Measurements from ENCODE around the gene POLR1A. TPM values are rescaled to one million over a fixed set of nuclear protein-coding genes. Genes with fewer than 3 reads are reported as not detected.
A peak's percentile ranks its signal among the peaks of the same experiment; 100 is the strongest.

POLR1A gene
- total and polyA plus RNA-seq, 9 donors: 10.4 to 24.2 (median 17.9) TPM

DNA sequence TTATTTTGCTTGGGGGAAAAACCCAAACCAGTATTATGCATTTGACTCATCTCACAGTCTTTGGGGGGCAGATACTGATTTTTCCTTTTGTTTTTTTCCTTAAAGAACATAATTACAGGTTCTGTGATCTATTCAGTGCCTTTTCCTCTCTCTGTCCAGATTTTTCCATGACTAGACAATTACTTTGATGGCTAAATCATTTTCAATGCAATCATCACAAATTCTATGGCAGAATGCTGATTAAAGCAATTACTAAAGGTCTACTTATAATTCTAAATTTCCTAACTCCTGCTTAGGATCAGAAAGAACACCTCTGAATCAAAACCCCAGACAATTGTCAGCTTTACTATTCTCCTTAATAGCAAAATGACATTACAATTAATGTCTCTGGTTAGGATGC is 38.8 kb downstream of the POLR1A start:
- no peak overlapping the region for H3K27ac ChIP-seq (ENCODE audit: low read length)
- H3K27me3 ChIP-seq (ENCODE audit: control insufficient read depth, insufficient read depth, low read length): no peaks in the 10 kb centered on the region
- peaks cover 26% of the 10 kb centered on the region for H3K4me1 ChIP-seq (ENCODE audit: control insufficient read depth, insufficient read depth, low read length)
- H3K9me3 ChIP-seq (replicated peaks; ENCODE audit: control insufficient read depth, low read depth, low read length): peaks cover 2% of the 10 kb centered on the region
- H3K36me3 ChIP-seq (ENCODE audit: control insufficient read depth, insufficient read depth, low read length): peaks cover 56% of the 10 kb centered on the region
- H3K4me3 ChIP-seq (ENCODE audit: low read length): no peak overlapping the region
- DNase-seq: no peak

DNA sequence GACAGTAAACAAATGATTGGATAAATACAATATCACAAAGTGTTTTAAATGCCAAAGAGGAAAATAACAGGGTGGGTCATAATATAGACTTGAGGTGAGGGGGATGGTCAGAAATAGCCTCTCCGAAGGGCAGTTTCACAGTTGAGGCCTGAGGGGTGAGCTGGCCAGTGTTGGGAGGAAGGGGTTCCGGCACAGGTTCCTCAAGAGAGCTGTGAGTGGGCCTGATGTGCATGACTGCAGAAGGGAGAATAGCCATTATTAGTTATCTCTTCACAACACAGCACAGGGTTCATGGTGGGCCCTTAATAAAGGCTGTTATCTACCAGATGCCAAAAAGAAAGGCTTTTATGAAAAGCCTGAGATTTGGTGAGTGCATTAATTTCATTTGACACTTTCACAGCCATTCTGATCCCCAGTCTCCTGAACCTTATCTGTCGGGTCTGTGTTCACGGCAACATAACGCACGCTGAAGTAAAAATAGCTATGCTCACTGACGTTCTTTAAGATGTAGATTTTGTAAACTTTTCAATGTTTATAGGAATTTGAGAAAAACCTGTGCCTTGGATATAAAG is 39.6 kb downstream of the POLR1A start:
- 57% methylated on average over 1 of the region's 7 CpGs for WGBS (ENCODE audit: insufficient coverage)

DNA sequence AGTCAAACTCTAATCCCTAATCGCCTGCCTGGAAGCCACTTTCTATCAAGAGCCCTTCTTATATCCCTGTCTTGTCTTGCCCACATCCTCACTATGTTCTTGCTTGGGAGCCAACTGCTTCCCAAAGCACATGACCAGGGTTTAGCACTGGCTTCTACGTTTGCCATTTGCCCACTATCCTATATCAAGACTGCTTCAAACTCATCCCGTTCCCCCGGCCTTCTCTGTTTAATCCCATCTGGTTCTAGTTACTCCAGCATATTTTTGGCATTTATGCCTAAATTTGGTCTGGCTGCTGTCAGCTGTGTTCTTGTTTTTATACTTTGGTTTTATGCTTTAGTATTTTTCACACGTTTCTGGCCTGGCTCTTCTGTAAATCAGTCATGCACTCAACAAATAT is 40.2 kb downstream of the POLR1A start:
- Histone ChIP-seq H3K36me3 (ENCODE audit: control insufficient read depth, insufficient read depth, low read length) (peaks cover 54% of the 10 kb centered on the region), H3K4me1 (ENCODE audit: control insufficient read depth, insufficient read depth, low read length) (peaks cover 26% of the 10 kb centered on the region), H3K27ac (ENCODE audit: low read length) (no peak overlapping the region), H3K9me3 (replicated peaks; ENCODE audit: control insufficient read depth, low read depth, low read length) (peaks cover 2% of the 10 kb centered on the region), H3K4me3 (ENCODE audit: low read length) (no peak overlapping the region), H3K27me3 (ENCODE audit: control insufficient read depth, insufficient read depth, low read length) (no peaks in the 10 kb centered on the region)
- peak; percentile 76 for DNase-seq
- WGBS (ENCODE audit: insufficient coverage): 31% methylated on average over 4 of the region's 5 CpGs

More for the DNA sequence above, 39.6 kb downstream of the POLR1A start:
- DNase-seq: no peak
- H3K27ac ChIP-seq (ENCODE audit: low read length): no peak overlapping the region
- H3K4me3 ChIP-seq (ENCODE audit: low read length): no peak overlapping the region
- H3K9me3 ChIP-seq (replicated peaks; ENCODE audit: control insufficient read depth, low read depth, low read length): peaks cover 2% of the 10 kb centered on the region
- peaks cover 57% of the 10 kb centered on the region for H3K36me3 ChIP-seq (ENCODE audit: control insufficient read depth, insufficient read depth, low read length)
- no peaks in the 10 kb centered on the region for H3K27me3 ChIP-seq (ENCODE audit: control insufficient read depth, insufficient read depth, low read length)
- peaks cover 26% of the 10 kb centered on the region for H3K4me1 ChIP-seq (ENCODE audit: control insufficient read depth, insufficient read depth, low read length)

DNA sequence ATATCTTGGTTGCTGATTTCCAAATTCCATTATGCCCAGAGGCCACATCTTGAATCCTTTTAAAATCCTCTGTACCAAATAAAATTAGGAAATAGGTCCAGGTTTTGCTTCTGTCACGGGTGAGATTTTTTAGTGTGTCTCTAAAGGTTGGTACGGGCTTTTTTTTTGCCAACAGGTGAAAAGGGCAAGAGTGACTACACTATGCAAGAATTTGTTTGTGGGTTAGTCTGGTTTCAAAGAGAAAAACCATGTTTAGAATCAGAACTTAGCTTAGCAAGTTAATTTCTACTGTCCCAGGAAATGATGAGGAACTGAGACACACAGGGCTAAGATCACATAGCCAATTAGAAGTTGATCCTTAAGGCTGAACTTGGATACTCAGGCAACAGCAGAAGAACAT is 41.7 kb downstream of the POLR1A start:
- Histone ChIP-seq H3K27me3 (ENCODE audit: control insufficient read depth, insufficient read depth, low read length) (no peaks in the 10 kb centered on the region), H3K9me3 (replicated peaks; ENCODE audit: control insufficient read depth, low read depth, low read length) (peaks cover 2% of the 10 kb centered on the region), H3K27ac (ENCODE audit: low read length) (no peak overlapping the region), H3K4me3 (ENCODE audit: low read length) (no peak overlapping the region), H3K4me1 (ENCODE audit: control insufficient read depth, insufficient read depth, low read length) (peaks cover 16% of the 10 kb centered on the region), H3K36me3 (ENCODE audit: control insufficient read depth, insufficient read depth, low read length) (peaks cover 45% of the 10 kb centered on the region)
- no peak for DNase-seq
- 100% methylated on average over 1 of the region's 2 CpGs for WGBS (ENCODE audit: insufficient coverage)

DNA sequence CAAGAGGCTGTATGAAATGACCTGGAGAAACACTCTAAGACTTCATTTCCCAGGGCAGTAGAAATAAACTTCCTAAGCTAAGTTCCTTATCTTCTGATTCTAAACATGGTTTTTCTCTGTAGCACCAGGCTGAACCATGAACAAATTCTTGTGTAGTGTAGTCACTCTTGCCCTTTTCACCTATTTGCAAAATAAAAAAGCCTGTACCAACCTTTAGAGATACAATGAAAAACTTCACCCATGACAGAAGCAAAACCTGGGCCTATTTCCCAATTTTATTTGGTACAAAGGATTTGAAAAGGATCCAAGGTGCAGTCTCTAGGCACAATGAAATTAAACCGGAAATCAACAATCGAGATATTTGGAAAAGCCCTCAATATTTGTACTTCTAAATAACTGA is 43.6 kb downstream of the POLR1A start:
- Histone ChIP-seq H3K4me1 (ENCODE audit: control insufficient read depth, insufficient read depth, low read length) (peaks cover 6% of the 10 kb centered on the region), H3K27me3 (ENCODE audit: control insufficient read depth, insufficient read depth, low read length) (no peaks in the 10 kb centered on the region), H3K27ac (ENCODE audit: low read length) (no peak overlapping the region), H3K4me3 (ENCODE audit: low read length) (no peak overlapping the region), H3K9me3 (replicated peaks; ENCODE audit: control insufficient read depth, low read depth, low read length) (peaks cover 2% of the 10 kb centered on the region), H3K36me3 (ENCODE audit: control insufficient read depth, insufficient read depth, low read length) (peaks cover 38% of the 10 kb centered on the region)
- no peak for DNase-seq
- no CpG with 5 or more reads among the region's 2 CpGs for WGBS (ENCODE audit: insufficient coverage)

DNA sequence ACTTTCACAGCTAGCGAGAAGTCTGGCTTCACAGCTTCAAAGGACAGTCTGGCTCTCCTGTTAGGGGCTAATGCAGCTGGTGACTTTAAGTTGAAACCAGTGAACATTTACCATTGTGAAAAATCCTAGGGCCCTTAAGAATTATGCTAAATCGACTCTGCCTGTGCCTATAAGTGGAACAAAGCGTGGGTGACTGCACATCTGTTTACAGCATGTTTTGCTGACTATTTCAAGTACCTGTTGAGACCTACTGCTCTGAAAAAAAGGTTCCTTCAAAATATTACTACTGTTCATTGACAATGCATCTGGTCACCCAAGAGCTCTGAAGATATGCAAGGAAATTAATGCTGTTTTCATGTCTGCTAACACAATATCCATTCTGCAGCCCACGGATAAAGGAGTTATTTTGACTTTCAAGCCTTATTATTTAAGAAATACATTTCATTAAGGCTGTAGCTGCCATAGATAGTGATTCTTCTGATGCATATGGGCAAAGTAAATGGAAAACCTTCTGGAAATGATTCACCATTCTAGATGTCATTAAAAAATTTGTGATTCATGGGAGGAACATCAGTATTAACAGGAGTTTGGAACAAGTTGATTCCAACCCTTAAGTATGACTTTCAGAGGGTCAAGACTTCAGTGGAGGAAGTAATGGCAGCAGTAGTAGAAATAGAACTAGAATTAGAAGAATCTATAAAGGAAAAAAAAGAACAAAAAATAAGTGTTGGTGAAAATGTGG is 48.9 kb downstream of the POLR1A start:
- no peaks in the 10 kb centered on the region for H3K27me3 ChIP-seq (ENCODE audit: control insufficient read depth, insufficient read depth, low read length)
- no peak for DNase-seq
- no peak overlapping the region for H3K4me3 ChIP-seq (ENCODE audit: low read length)
- no peak overlapping the region for H3K27ac ChIP-seq (ENCODE audit: low read length)
- WGBS (ENCODE audit: insufficient coverage): 95% methylated on average over 3 of the region's 4 CpGs
- peaks cover 3% of the 10 kb centered on the region for H3K4me1 ChIP-seq (ENCODE audit: control insufficient read depth, insufficient read depth, low read length)
- peaks cover 40% of the 10 kb centered on the region for H3K36me3 ChIP-seq (ENCODE audit: control insufficient read depth, insufficient read depth, low read length)
- H3K9me3 ChIP-seq (replicated peaks; ENCODE audit: control insufficient read depth, low read depth, low read length): no peaks in the 10 kb centered on the region

DNA sequence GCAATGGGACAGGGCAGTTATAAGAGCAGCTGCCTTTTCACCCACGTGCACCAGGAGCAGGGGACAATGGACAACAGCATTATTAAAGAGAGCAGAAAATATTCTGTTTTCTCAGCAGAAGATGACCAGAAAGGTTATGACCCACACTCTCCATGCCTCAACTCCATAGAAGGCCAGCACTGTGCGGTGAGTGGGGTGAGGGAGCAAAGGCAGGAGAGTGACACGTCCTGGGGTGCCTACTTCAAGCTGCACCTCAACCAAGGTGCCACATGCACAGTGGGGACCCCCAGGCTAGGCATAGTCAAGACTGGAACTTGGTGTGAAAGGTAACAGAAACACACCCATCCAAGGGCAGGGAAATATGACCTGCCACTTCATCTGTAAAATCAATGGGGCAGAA is 50.4 kb downstream of the POLR1A start:
- Histone ChIP-seq H3K27ac (ENCODE audit: low read length) (no peak overlapping the region), H3K9me3 (replicated peaks; ENCODE audit: control insufficient read depth, low read depth, low read length) (no peaks in the 10 kb centered on the region), H3K4me3 (ENCODE audit: low read length) (no peak overlapping the region), H3K36me3 (ENCODE audit: control insufficient read depth, insufficient read depth, low read length) (peaks cover 46% of the 10 kb centered on the region), H3K27me3 (ENCODE audit: control insufficient read depth, insufficient read depth, low read length) (no peaks in the 10 kb centered on the region), H3K4me1 (ENCODE audit: control insufficient read depth, insufficient read depth, low read length) (peaks cover 3% of the 10 kb centered on the region)
- DNase-seq: no peak
- 100% methylated on average over 1 of the region's 3 CpGs for WGBS (ENCODE audit: insufficient coverage)

DNA sequence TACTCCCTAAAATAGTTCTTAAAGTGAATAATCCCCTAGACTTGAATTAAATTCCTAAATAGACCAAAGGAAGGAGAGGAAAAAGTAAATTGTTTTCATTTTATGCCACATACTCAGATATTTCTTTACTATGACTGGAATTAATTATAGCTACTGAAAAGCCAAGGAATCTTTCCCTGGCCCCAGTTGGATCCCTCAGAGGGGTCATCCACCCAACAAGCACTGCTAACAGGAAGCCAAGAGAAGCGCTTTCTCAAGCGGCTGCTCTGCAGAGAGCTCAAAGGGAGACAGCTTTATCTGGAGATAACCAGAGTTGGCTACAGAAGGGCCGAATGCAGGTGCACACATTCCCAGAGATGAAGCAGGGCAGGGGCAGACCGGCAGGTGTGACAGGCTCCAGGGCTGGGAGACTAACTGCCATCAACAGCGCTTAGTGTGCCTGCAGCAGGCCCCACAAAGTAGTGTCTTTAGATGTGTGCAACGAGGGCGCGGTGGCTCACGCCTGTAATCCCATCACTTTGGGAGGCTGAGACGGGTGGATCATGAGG is 51.1 kb downstream of the POLR1A start:
- no peak overlapping the region for H3K27ac ChIP-seq (ENCODE audit: low read length)
- H3K27me3 ChIP-seq (ENCODE audit: control insufficient read depth, insufficient read depth, low read length): no peaks in the 10 kb centered on the region
- H3K36me3 ChIP-seq (ENCODE audit: control insufficient read depth, insufficient read depth, low read length): peaks cover 50% of the 10 kb centered on the region
- H3K9me3 ChIP-seq (replicated peaks; ENCODE audit: control insufficient read depth, low read depth, low read length): no peaks in the 10 kb centered on the region
- 71% methylated on average over 3 of the region's 10 CpGs for WGBS (ENCODE audit: insufficient coverage)
- peak; percentile 66 for DNase-seq
- H3K4me1 ChIP-seq (ENCODE audit: control insufficient read depth, insufficient read depth, low read length): peaks cover 6% of the 10 kb centered on the region
- H3K4me3 ChIP-seq (ENCODE audit: low read length): no peak overlapping the region

DNA sequence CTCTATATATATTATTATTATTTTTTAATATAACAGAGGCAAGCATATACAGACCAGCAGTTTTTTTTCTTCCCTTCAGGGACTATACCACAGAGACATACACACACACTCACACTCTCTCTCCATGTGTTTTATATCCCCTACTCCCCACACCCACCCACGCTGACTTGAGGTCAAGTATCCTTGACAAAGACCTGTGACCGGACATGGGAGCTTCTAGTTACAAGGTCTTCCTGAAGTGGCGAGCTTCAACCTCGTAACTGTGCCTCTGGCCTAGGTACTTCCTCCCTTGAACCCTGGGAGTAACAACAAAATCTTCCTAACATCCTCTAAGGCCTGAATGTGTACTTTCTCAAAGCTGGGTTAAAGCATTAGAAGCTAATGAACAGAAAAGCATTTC is 52.5 kb downstream of the POLR1A start:
- peaks cover 6% of the 10 kb centered on the region for H3K4me1 ChIP-seq (ENCODE audit: control insufficient read depth, insufficient read depth, low read length)
- no peak for DNase-seq
- H3K27me3 ChIP-seq (ENCODE audit: control insufficient read depth, insufficient read depth, low read length): no peaks in the 10 kb centered on the region
- H3K36me3 ChIP-seq (ENCODE audit: control insufficient read depth, insufficient read depth, low read length): peaks cover 61% of the 10 kb centered on the region
- H3K4me3 ChIP-seq (ENCODE audit: low read length): no peak overlapping the region
- H3K9me3 ChIP-seq (replicated peaks; ENCODE audit: control insufficient read depth, low read depth, low read length): no peaks in the 10 kb centered on the region
- no peak overlapping the region for H3K27ac ChIP-seq (ENCODE audit: low read length)
- WGBS (ENCODE audit: insufficient coverage): 100% methylated on average over 2 of the region's 4 CpGs

DNA sequence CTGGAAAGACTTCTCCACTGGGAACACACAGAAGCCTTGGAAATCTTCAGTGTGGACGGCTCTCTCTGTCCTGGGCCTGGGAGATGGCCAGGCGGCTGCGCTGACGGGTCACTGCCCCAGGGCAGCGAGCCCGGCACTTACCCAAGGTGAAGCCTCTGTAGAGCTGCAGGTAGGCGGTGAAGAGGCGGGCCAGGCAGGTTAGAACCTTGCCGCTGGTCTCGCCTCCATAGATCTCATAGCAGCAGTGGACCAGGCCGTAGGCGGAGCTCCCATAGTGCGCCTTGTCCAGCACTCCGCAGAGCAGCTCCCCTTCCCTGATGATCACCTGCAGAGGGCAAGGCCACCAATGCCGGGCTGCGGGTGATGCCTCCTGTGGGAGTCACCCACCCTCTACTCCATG is 53.0 kb downstream of the POLR1A start:
- 95% methylated on average over 12 of the region's 16 CpGs for WGBS (ENCODE audit: insufficient coverage)
- DNase-seq: no peak
- H3K4me3 ChIP-seq (ENCODE audit: low read length): no peak overlapping the region
- H3K9me3 ChIP-seq (replicated peaks; ENCODE audit: control insufficient read depth, low read depth, low read length): no peaks in the 10 kb centered on the region
- no peak overlapping the region for H3K27ac ChIP-seq (ENCODE audit: low read length)
- peaks cover 66% of the 10 kb centered on the region for H3K36me3 ChIP-seq (ENCODE audit: control insufficient read depth, insufficient read depth, low read length)
- H3K4me1 ChIP-seq (ENCODE audit: control insufficient read depth, insufficient read depth, low read length): peaks cover 6% of the 10 kb centered on the region
- no peaks in the 10 kb centered on the region for H3K27me3 ChIP-seq (ENCODE audit: control insufficient read depth, insufficient read depth, low read length)

Data from muscle of leg (tissue), 11 donors.